Measurements from ENCODE around the gene ZIC1. TPM values are rescaled to one million over a fixed set of nuclear protein-coding genes. Genes with fewer than 3 reads are reported as not detected.

The ZIC1 gene
- total RNA-seq, 1 experiment from 2014 or later: not detected

DNA sequence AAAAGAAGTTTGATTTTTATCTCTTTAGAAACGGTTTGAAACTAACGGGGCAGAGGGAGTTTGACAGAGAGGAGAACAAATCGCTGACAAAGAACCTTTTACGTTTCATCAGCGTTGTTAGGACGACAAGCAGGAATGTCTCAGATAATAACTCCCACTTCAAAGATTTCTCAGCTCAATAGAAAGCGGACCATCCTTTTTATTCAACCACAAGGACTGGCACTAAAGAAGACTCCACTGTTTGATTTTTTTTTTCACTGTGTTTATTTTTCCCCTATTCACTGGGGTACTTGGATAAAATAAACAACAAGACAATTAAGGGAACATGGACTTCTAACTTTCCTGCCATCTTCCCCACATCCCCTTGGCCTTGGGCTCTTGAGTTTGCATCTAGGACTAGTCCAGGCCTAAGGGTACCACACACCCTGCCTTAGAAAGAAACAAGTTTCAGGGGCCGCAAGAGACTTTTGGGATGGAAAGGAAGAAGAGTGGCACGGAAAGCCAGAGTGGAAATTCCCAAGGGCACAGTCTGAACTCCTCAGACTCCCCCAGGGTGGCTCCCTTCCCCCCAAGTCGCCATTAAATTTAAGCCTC, 21.8 kb upstream of the ZIC1 start (continued):
- no peak for TF ChIP-seq EGR1 (IDR thresholded peaks at IDR 0.05; ENCODE audit: low read depth)
- no peak for TF ChIP-seq ELF1 (IDR thresholded peaks at IDR 0.05; ENCODE audit: borderline replicate concordance, low read depth)
- TF ChIP-seq JUND (IDR thresholded peaks at IDR 0.05): no peak
- TF ChIP-seq, protein P1, sequence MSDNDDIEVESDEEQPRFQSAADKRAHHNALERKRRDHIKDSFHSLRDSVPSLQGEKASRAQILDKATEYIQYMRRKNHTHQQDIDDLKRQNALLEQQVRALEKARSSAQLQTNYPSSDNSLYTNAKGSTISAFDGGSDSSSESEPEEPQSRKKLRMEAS (IDR thresholded peaks at IDR 0.05): no peak
- TF ChIP-seq, protein P2, sequence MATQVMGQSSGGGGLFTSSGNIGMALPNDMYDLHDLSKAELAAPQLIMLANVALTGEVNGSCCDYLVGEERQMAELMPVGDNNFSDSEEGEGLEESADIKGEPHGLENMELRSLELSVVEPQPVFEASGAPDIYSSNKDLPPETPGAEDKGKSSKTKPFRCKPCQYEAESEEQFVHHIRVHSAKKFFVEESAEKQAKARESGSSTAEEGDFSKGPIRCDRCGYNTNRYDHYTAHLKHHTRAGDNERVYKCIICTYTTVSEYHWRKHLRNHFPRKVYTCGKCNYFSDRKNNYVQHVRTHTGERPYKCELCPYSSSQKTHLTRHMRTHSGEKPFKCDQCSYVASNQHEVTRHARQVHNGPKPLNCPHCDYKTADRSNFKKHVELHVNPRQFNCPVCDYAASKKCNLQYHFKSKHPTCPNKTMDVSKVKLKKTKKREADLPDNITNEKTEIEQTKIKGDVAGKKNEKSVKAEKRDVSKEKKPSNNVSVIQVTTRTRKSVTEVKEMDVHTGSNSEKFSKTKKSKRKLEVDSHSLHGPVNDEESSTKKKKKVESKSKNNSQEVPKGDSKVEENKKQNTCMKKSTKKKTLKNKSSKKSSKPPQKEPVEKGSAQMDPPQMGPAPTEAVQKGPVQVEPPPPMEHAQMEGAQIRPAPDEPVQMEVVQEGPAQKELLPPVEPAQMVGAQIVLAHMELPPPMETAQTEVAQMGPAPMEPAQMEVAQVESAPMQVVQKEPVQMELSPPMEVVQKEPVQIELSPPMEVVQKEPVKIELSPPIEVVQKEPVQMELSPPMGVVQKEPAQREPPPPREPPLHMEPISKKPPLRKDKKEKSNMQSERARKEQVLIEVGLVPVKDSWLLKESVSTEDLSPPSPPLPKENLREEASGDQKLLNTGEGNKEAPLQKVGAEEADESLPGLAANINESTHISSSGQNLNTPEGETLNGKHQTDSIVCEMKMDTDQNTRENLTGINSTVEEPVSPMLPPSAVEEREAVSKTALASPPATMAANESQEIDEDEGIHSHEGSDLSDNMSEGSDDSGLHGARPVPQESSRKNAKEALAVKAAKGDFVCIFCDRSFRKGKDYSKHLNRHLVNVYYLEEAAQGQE (IDR thresholded peaks at IDR 0.05; ENCODE audit: low read depth): no peak

DNA sequence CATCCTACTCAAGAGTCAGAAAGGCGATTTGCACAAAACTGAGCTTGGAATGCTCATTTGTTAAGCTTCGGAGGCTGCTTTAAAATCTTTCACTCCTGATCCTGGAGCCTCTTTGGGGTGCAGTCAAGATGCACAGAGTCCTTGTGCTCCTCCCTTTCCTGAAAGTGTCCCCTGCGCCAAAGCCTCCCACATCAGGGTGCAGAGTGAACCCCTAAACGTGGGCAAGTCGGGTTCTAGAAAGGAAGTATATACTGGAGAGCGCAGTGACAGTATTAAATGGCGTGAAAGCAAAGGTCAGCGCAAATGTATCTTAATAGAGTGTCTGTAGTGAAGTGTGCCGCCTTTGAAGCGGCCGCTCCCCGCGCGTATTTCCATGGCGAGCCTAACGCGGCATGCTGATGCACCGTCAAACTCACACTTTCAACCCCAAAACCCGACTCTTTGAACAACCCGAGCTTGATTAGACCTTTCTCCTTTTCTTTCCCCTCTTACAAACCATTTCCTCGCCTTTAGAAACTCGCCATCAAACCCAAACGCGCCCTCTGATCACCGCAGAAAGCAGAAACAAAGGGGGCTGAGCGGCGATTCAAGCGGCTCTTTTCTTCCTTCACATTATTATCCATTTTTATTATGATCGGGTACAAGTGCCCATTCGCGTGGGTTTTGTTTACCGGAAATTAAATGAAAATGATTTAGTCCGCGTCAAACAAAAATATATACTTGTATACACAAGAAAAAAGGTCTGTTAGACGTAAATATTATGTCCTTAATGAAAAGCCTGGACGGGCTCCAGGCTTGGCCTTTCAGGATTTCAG, 21.1 kb upstream of the ZIC1 start:
- Histone ChIP-seq H3K9me3 (ENCODE audit: control insufficient read depth in 1 of 2, insufficient read depth in 1 of 2, low read depth in 1 of 2, low read length in 2 of 2) (no peaks in the 10 kb centered on the region), H3K4me2 (ENCODE audit: low read length) (no peak overlapping the region), H3K4me3 (replicated peaks in 1 of 2; ENCODE audit: low read depth in 1 of 2, low read length in 2 of 2) (no peak overlapping the region), H3K36me3 (ENCODE audit: control insufficient read depth in 1 of 2, insufficient read depth in 2 of 2, low read length in 2 of 2) (no peaks in the 10 kb centered on the region), H4K20me1 (ENCODE audit: insufficient read depth) (no peaks in the 10 kb centered on the region), H3K27ac (ENCODE audit: low read depth, low read length) (no peak overlapping the region), H3K79me2 (ENCODE audit: insufficient read depth, low read length) (no peaks in the 10 kb centered on the region), H3K4me1 (ENCODE audit: control insufficient read depth in 1 of 2, insufficient read depth in 2 of 2, low read length in 2 of 2) (no peaks in the 10 kb centered on the region), H3K27me3 (ENCODE audit: insufficient read depth, low read length) (no peaks in the 10 kb centered on the region), H3K9me2 (ENCODE audit: insufficient read depth) (no peaks in the 10 kb centered on the region), H3K9ac (ENCODE audit: low read length) (no peak overlapping the region), H2AFZ (ENCODE audit: low read depth, low read length, poor library complexity, severe bottlenecking) (no peak overlapping the region)
- ATAC-seq (no peak), DNase-seq (ENCODE audit: low read depth, low spot score) (no peak)
- intact Hi-C loops (cut with micrococcal nuclease): no loop called here
- RAD21 ChIA-PET (ENCODE audit: low non-redundant PET in 1 of 2, low total read pairs in 2 of 2, uncharacterized antibody in 2 of 2, unreplicated experiment in 2 of 2): no interaction called here
- POLR2A ChIA-PET: no interaction called here
- no TSS peak for BruUV-seq (replicated peaks)
- CTCF ChIA-PET: no interaction called here
- TF ChIP-seq ELF1 (IDR thresholded peaks at IDR 0.05; ENCODE audit: borderline replicate concordance, low read depth) (no peak), EZH2 (IDR thresholded peaks at IDR 0.05) (no peak), EZH2phosphoT487 (IDR thresholded peaks at IDR 0.05; ENCODE audit: borderline replicate concordance) (no peak), TCF7L2 (IDR thresholded peaks at IDR 0.05; ENCODE audit: borderline replicate concordance, extremely low read depth, insufficient read depth, insufficient read length) (no peak), RAD21 (IDR thresholded peaks at IDR 0.05; ENCODE audit: low read depth) (no peak)
- TF ChIP-seq, protein P3, sequence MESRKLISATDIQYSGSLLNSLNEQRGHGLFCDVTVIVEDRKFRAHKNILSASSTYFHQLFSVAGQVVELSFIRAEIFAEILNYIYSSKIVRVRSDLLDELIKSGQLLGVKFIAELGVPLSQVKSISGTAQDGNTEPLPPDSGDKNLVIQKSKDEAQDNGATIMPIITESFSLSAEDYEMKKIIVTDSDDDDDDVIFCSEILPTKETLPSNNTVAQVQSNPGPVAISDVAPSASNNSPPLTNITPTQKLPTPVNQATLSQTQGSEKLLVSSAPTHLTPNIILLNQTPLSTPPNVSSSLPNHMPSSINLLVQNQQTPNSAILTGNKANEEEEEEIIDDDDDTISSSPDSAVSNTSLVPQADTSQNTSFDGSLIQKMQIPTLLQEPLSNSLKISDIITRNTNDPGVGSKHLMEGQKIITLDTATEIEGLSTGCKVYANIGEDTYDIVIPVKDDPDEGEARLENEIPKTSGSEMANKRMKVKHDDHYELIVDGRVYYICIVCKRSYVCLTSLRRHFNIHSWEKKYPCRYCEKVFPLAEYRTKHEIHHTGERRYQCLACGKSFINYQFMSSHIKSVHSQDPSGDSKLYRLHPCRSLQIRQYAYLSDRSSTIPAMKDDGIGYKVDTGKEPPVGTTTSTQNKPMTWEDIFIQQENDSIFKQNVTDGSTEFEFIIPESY (IDR thresholded peaks at IDR 0.05; ENCODE audit: extremely low read depth, insufficient replicate concordance, low read length): no peak
- TF ChIP-seq, protein P2 (IDR thresholded peaks at IDR 0.05; ENCODE audit: low read depth): no peak

Data from HCT116 (cell line).